MG63 (cell line): Measurements from ENCODE around the gene SDK1. TPM values are rescaled to one million over a fixed set of nuclear protein-coding genes. Genes with fewer than 3 reads are reported as not detected.

Experiments
- DNase-seq: peaks from one replicate; pipeline ENCODE4 v3.0.0-alpha.2; 2020
- H3K27me3 ChIP-seq: fragments of 250-450 bp; sonication (Bioruptor Pico); 2 replicates; pipeline ENCODE4 v1.5.1; 2020; ENCODE audit warnings: mild to moderate bottlenecking, moderate library complexity
- H3K36me3 ChIP-seq: fragments of 250-450 bp; sonication (Bioruptor Pico); 2 replicates; pipeline ENCODE4 v1.5.1; 2020; ENCODE audit warnings: mild to moderate bottlenecking, moderate library complexity
- H3K4me3 ChIP-seq: fragments of 250-450 bp; sonication (Bioruptor Pico); 2 replicates; pipeline ENCODE4 v1.5.1; 2020; ENCODE audit warnings: mild to moderate bottlenecking, moderate library complexity
- H3K9me3 ChIP-seq: fragments of 250-450 bp; sonication (Bioruptor Pico); 2 replicates; pipeline ENCODE4 v1.5.1; 2020; ENCODE audit warnings: mild to moderate bottlenecking, moderate library complexity
- total RNA-seq: library from RNA; depleted of rRNA; stranded (reverse); fragments of >200 nt; shearing (Covaris generic); gene quantifications from 2 replicates; pipeline ENCODE4 v1.2.3, GENCODE V29; 2014; ENCODE audit warnings: low replicate concordance

Gene SDK1
- total RNA-seq, 1 experiment from 2014 or later: 1.1 TPM

GRCh38 chr7:4168041-4168440, 867.0 kb downstream of the SDK1 start:
- no peak for DNase-seq
- H3K27me3 ChIP-seq: no peaks in the 10 kb centered on the region
- no peak overlapping the region for H3K4me3 ChIP-seq
- no peaks in the 10 kb centered on the region for H3K36me3 ChIP-seq
- H3K9me3 ChIP-seq: no peaks in the 10 kb centered on the region

DNA sequence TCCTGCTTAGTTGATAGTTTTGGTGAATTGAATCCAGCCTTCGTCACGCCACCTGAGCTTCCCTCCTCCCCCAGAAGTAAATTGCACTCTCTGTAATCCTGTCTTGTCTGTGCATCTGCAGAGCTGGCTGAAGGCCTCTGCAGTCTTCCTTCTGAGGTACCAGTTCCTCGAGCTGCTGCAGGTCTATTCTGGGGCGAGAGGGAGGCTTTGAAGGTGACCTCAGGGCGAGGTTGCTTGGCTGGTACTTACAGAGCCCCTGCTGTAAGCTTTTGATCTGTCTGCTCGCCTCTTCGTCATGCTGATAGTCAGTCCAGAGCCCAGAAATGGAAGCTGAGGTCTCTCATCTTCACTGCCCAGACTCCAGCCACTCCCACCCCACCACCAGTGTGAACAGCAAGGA, 867.5 kb downstream of the SDK1 start:
- Histone ChIP-seq H3K27me3 (no peaks in the 10 kb centered on the region), H3K4me3 (no peak overlapping the region), H3K36me3 (no peaks in the 10 kb centered on the region), H3K9me3 (no peaks in the 10 kb centered on the region)
- no peak for DNase-seq

DNA sequence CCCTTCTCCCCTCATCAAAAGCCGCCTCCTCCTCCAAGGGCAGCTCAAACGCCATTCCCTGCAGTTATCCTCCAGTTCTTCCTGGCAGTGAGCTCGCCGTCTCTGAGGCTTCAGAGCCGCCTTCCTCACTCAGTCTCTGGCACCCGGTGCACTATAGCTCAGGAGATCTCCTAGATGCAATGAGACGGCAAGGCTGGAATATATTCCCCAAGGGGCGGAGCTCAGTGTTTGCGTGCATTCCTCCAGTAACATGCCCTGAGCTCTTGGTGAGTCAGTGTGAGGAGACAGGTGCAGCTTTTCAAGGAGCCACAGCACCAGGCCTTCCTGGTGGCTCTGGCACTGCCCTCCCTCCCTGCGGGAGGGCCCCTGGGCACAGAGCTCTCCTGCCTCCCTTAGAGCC, 868.4 kb downstream of the SDK1 start:
- no peaks in the 10 kb centered on the region for H3K9me3 ChIP-seq
- no peaks in the 10 kb centered on the region for H3K27me3 ChIP-seq
- DNase-seq: no peak
- no peak overlapping the region for H3K4me3 ChIP-seq
- H3K36me3 ChIP-seq: no peaks in the 10 kb centered on the region

DNA sequence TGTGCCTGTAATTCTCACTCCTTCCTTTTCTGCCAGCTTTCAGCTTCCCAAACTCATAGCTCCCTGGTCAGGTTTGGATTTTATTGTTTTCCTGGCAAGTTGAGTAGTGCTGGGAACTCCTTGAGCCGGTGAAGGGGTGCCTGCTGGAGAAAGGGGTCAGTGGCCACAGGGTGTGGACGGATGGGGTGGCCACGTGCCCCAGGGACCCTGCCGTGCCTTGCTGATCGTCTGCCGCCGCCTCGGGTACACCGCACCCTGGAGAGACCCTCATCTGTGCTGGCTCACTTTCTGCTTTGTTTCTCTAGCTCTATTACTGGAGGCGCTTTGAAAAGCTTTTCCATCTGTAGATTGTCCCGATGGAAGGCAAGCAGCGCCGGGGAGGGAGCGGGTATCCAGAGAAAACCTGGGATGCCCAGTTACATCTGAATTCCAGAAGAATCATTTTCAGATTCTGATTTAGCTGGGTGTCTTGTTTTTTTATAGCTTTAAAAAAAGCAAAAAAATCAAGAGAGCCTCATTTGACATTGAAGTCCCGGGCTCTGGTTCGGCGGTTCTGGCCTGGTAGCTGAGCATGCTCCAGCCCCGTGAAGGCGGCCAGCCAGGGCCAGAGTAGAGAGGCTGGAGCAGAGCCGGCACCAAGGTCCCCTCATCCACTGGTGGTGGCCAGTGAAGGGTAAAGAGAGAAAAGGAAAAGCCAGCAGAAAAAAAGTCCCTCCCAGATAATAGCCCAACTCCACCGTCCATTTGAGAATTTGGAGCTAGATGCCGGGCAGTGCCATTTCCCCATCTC, 870.1 kb downstream of the SDK1 start:
- no peaks in the 10 kb centered on the region for H3K36me3 ChIP-seq
- no peaks in the 10 kb centered on the region for H3K27me3 ChIP-seq
- H3K4me3 ChIP-seq: no peak overlapping the region
- DNase-seq: no peak
- H3K9me3 ChIP-seq: no peaks in the 10 kb centered on the region

- Histone ChIP-seq H3K27me3 (no peaks in the 10 kb centered on the region), H3K9me3 (no peaks in the 10 kb centered on the region), H3K36me3 (no peaks in the 10 kb centered on the region), H3K4me3 (no peak overlapping the region)
- no peak for DNase-seq
These were observed 871.8 kb downstream of the SDK1 start for GRCh38 chr7:4172883-4173282.

GRCh38 chr7:4173615-4174014, 872.6 kb downstream of the SDK1 start:
- Histone ChIP-seq H3K27me3 (no peaks in the 10 kb centered on the region), H3K9me3 (no peaks in the 10 kb centered on the region), H3K36me3 (no peaks in the 10 kb centered on the region)

DNA sequence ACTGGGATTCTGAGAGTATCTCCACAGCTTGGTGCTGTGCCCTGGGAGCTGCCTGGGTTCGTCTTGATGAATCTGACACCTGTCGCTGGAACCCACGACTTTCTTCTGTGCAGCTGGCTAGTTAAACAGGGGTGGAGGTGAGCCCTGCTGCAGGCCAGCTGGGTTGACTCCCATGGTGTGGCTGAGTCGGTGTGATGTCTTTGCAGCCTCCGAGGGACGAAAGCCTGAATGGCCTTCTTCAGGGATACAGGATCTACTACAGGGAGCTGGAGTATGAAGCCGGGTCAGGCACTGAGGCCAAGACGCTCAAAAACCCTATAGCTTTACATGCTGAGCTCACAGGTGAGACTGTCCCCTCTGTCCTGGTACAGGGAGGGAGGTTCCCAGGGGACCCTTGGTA, 873.0 kb downstream of the SDK1 start:
- Histone ChIP-seq H3K27me3 (no peaks in the 10 kb centered on the region), H3K4me3 (no peak overlapping the region), H3K9me3 (no peaks in the 10 kb centered on the region), H3K36me3 (no peaks in the 10 kb centered on the region)
- DNase-seq: no peak

More at GRCh38 chr7:4173615-4174014, 872.6 kb downstream of the SDK1 start:
- no peak overlapping the region for H3K4me3 ChIP-seq
- DNase-seq: no peak

GRCh38 chr7:4174451-4174850, 873.4 kb downstream of the SDK1 start:
- Histone ChIP-seq H3K4me3 (no peak overlapping the region), H3K36me3 (no peaks in the 10 kb centered on the region), H3K9me3 (no peaks in the 10 kb centered on the region), H3K27me3 (no peaks in the 10 kb centered on the region)
- no peak for DNase-seq

GRCh38 chr7:4174884-4175283, 873.8 kb downstream of the SDK1 start:
- no peak for DNase-seq
- no peaks in the 10 kb centered on the region for H3K27me3 ChIP-seq
- no peaks in the 10 kb centered on the region for H3K36me3 ChIP-seq
- no peaks in the 10 kb centered on the region for H3K9me3 ChIP-seq
- no peak overlapping the region for H3K4me3 ChIP-seq

DNA sequence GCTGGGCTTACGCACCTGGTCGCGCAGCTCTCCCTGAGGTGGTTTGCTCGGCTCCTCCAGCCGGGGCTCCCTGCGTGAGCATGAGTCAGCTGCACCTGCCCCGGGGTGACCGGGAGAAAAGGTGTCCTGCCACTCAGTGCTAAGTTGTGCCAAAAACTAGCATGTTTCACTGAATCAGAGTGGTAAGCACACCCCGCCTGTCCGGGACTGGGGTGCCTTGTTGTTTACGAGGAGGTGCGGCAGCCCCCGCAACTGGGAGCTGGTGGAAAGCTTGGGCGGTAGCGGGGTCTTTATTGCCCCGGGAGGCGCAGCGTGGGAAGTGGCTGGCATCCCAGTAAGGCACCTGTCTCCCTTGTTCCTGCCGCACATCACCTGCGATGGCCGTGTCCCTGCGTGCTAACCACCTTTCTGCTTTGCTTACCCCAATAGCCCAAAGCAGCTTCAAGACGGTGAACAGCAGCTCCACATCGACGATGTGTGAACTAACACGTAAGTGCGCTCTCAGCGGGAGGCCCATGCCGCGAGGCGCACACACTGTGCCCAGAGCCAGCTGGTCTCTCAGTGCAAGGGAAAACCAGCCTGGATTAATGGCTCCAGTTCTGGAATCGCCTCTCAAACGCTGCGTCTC, 874.4 kb downstream of the SDK1 start:
- Histone ChIP-seq H3K9me3 (no peaks in the 10 kb centered on the region), H3K4me3 (no peak overlapping the region), H3K36me3 (no peaks in the 10 kb centered on the region), H3K27me3 (no peaks in the 10 kb centered on the region)
- no peak for DNase-seq

- H3K4me3 ChIP-seq: no peak overlapping the region
- no peaks in the 10 kb centered on the region for H3K36me3 ChIP-seq
- DNase-seq: no peak
- no peaks in the 10 kb centered on the region for H3K27me3 ChIP-seq
- no peaks in the 10 kb centered on the region for H3K9me3 ChIP-seq
These were observed 875.9 kb downstream of the SDK1 start for GRCh38 chr7:4177001-4177400.

GRCh38 chr7:4178416-4178815, 877.4 kb downstream of the SDK1 start:
- H3K27me3 ChIP-seq: no peaks in the 10 kb centered on the region
- H3K36me3 ChIP-seq: no peaks in the 10 kb centered on the region
- no peak for DNase-seq
- no peaks in the 10 kb centered on the region for H3K9me3 ChIP-seq
- H3K4me3 ChIP-seq: no peak overlapping the region

DNA sequence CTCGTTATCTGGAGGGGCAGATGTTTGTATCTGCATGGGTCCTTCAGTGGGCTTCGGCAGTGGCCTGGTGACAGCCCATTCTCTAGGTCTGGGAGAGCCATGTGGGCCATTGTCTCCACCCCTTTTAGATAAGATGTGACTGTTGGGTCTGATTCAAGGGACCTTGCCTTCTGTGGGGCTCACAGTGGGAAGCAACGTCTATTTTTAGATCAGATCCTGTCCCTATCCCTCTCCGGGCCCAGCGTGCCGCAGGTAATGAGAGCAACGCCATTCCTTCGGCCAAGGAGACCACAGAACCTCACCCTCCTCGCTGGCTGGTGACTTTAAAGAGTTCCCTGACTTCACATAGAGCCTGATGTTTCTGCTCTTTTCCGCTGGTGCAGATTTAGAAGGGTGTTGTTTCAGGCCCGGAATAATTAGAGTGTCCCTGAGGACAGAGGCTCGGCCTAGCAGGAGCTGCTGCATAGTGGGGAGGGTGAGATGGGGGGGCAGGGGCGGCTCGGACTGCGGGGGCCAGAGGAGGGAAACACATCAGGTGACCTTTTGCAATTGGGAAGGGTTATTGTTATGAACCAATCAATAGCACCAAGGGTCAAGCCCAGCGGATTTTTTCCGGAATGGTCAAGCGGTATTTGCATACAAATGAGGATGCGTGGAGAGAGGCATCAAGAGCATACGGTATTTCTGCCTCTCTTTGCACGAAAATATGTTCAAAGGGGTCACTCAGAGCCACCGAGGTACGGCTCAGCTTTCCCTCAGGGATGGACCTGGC, 878.0 kb downstream of the SDK1 start:
- Histone ChIP-seq H3K9me3 (no peaks in the 10 kb centered on the region), H3K27me3 (no peaks in the 10 kb centered on the region), H3K4me3 (no peak overlapping the region), H3K36me3 (no peaks in the 10 kb centered on the region)
- DNase-seq: no peak

- Histone ChIP-seq H3K4me3 (no peak overlapping the region), H3K27me3 (no peaks in the 10 kb centered on the region), H3K9me3 (no peaks in the 10 kb centered on the region), H3K36me3 (no peaks in the 10 kb centered on the region)
- no peak for DNase-seq
These were observed 878.8 kb downstream of the SDK1 start for GRCh38 chr7:4179688-4180380.

GRCh38 chr7:4181446-4181845, 880.4 kb downstream of the SDK1 start:
- Histone ChIP-seq H3K27me3 (no peaks in the 10 kb centered on the region), H3K4me3 (no peak overlapping the region), H3K9me3 (no peaks in the 10 kb centered on the region), H3K36me3 (no peaks in the 10 kb centered on the region)
- DNase-seq: no peak

GRCh38 chr7:4182605-4183300, 881.7 kb downstream of the SDK1 start:
- no peaks in the 10 kb centered on the region for H3K27me3 ChIP-seq
- no peak for DNase-seq
- no peak overlapping the region for H3K4me3 ChIP-seq
- H3K9me3 ChIP-seq: no peaks in the 10 kb centered on the region
- H3K36me3 ChIP-seq: no peaks in the 10 kb centered on the region
